Activated T-helper 17 cell treated with anti-CD3 and anti-CD28 coated beads, Interleukin-2, amount 50 U/mL, for 72 hours (primary cell): Measurements from ENCODE around the gene MS4A4E. TPM values are rescaled to one million over a fixed set of nuclear protein-coding genes. Genes with fewer than 3 reads are reported as not detected.
"Not testable (repeated sequence)": the region's sequence is repeated elsewhere in the genome, so short reads cannot be mapped to it uniquely, and the experiment has no call there.

ENCODE experiments used
- ATAC-seq: fragments of 150-1000 bp; cut with Tn5 transposase; replicated peaks from 2 replicates; pipeline ENCODE4 v1.10.0; 2021; ENCODE audit warnings: mild to moderate bottlenecking, moderate library complexity
- H3K27ac Mint-ChIP-seq: one replicate; pipeline ENCODE4 v1.8.0; 2022; ENCODE audit warnings: mixed read lengths
- H3K27me3 Mint-ChIP-seq: one replicate; pipeline ENCODE4 v1.8.0; 2022; ENCODE audit warnings: mixed read lengths
- H3K36me3 Mint-ChIP-seq: one replicate; pipeline ENCODE4 v1.8.0; 2022; ENCODE audit warnings: low read depth, mild to moderate bottlenecking, mixed read lengths
- H3K4me1 Mint-ChIP-seq: one replicate; pipeline ENCODE4 v1.8.0; 2022; ENCODE audit warnings: mixed read lengths
- H3K4me3 Mint-ChIP-seq: one replicate; pipeline ENCODE4 v1.8.0; 2022; ENCODE audit warnings: mild to moderate bottlenecking, mixed read lengths
- H3K9me3 Mint-ChIP-seq: one replicate; pipeline ENCODE4 v1.8.0; 2022; ENCODE audit warnings: mixed read lengths
- total RNA-seq, 2 donors: library from RNA; stranded (reverse); gene quantifications; one replicate each; pipeline ENCODE4 v1.2.3, GENCODE V29; 2022

The MS4A4E gene
- total RNA-seq, 2 donors from 2014 or later = not detected

DNA sequence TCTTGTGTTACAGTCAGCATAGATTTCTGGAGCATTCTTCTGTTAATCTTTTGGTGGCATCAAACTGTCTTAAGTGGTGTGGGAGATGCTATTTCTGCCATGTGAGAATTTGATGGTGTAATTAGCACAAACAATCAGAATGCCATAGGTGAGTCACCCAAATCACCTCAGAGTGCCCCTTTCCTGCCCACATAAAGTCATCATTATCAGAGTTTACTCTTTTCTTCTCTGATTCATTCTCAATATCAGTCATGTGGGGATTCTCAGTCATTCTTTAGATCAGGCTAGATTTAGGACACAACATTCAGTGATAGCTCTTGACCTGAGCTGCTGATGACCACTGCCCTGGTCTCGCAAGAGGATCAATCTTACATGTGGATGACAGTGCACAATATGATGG, 36.3 kb downstream of the MS4A4E start:
- no peak overlapping the region for H3K27ac Mint-ChIP-seq
- peak; percentile 88 for ATAC-seq
- H3K4me1 Mint-ChIP-seq = no peaks in the 10 kb centered on the region
- H3K27me3 Mint-ChIP-seq = peaks cover 19% of the 10 kb centered on the region
- H3K4me3 Mint-ChIP-seq = no peak overlapping the region
- H3K36me3 Mint-ChIP-seq = no peaks in the 10 kb centered on the region
- H3K9me3 Mint-ChIP-seq = no peaks in the 10 kb centered on the region

DNA sequence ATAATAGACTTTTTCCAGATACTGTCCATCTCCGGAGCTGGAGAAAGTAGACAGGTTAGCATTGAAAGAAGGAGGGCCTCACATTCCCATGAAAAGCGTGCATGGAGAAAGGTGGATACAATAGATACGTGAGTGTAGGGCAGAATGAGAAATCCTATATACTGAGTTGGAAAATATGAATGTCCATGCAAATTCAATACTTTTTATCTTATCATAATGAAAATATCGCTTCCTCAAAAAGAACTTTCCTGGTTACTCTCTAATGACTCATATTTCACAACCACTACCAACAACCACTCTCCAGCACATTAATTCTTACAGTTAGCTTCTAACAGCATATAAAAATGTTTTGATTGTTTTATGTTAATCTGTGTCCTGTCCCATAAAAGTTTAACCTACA, 38.0 kb downstream of the MS4A4E start:
- Mint-ChIP-seq H3K36me3 (no peaks in the 10 kb centered on the region), H3K27ac (no peak overlapping the region), H3K4me3 (no peak overlapping the region), H3K4me1 (no peaks in the 10 kb centered on the region), H3K9me3 (no peaks in the 10 kb centered on the region), H3K27me3 (peaks cover 16% of the 10 kb centered on the region)
- ATAC-seq = peak; percentile 34

DNA sequence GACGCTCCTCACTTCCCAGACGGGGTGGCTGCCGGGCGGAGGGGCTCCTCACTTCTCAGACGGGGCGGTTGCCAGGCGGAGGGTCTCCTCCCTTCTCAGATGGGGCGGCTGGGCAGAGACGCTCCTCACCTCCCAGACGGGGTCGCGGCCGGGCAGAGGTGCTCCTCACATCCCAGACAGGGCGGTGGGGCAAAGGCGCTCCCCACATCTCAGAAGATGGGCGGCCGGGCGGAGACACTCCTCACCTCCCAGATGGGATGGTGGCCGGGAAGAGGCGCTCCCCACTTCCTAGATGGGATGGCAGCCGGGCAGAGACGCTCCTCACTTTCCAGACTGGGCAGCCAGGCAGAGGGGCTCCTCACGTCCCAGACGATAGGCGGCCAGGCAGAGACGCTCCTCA, 41.6 kb downstream of the MS4A4E start:
- not testable (repeated sequence) for H3K4me3 Mint-ChIP-seq, H3K4me1 Mint-ChIP-seq, H3K9me3 Mint-ChIP-seq, H3K27ac Mint-ChIP-seq, H3K36me3 Mint-ChIP-seq, ATAC-seq
- peaks cover 16% of the 10 kb centered on the region for H3K27me3 Mint-ChIP-seq

DNA sequence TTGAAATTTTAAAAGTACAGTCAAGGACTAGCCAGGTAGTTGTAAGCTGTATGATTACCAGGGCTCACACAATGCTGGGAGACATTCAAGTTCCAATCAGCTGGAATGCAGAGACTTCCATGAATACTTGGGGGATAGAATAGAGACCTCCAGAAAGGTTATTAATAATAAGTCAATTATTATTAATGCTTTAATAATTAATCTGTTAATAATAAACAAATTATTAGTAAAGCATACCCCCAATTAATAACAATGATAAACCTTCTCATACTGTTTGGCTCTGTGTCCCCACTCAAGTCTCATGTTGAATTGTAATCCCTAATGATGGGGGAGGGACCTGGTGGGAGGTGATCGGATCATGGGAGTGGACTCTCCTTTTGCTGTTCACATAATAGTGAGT, 45.5 kb downstream of the MS4A4E start:
- Mint-ChIP-seq H3K9me3 (no peaks in the 10 kb centered on the region), H3K27me3 (peaks cover 22% of the 10 kb centered on the region)

DNA sequence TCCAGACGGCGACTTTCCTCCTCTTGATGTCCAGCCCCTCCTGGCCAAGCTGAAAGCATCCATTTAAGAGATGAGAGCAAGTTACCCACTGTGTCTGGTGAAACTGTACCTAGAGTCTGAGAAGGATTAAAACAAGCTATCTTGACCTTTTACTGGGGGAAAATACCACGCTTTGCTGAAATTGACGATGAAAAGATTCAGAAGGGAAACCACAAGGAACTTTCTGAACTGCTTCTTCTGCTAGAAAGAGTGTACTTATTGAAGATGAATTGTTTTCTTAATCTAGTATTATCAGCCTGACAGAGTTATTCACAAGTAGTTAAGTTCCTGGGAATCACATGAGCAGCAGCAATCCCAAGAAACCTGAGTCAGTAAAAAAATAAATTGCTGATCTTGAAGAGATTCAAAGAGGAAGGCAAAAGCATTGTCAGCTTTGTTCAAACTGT, 47.0 kb downstream of the MS4A4E start:
- Mint-ChIP-seq H3K4me1 (no peaks in the 10 kb centered on the region), H3K27me3 (peaks cover 22% of the 10 kb centered on the region), H3K4me3 (no peak overlapping the region), H3K27ac (no peak overlapping the region), H3K9me3 (no peaks in the 10 kb centered on the region), H3K36me3 (no peaks in the 10 kb centered on the region)
- ATAC-seq = peak; percentile 23

More for the DNA sequence above, 45.5 kb downstream of the MS4A4E start:
- H3K4me3 Mint-ChIP-seq = no peak overlapping the region
- H3K4me1 Mint-ChIP-seq = no peaks in the 10 kb centered on the region
- no peak for ATAC-seq
- H3K27ac Mint-ChIP-seq = no peak overlapping the region
- H3K36me3 Mint-ChIP-seq = no peaks in the 10 kb centered on the region

DNA sequence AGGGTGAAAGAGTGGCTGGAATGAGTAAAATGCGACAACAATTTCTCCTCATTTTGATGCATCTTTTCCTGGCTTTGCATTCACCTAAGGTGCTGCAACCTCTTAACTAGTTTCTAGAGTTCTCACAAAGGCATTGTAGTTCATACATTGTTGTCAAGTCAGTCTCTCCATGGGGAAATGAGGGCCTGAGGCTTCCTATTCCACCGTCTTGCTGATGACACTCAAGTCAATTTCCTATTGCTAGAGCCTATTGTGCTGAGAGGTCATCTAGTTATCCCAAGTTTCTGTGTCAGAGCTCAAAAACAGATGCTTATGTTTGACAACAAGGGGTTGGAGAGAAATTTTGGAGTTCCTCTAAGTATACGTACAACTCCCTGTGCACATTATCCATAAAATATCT, 48.4 kb downstream of the MS4A4E start:
- H3K27me3 Mint-ChIP-seq = peaks cover 22% of the 10 kb centered on the region
- H3K4me1 Mint-ChIP-seq = no peaks in the 10 kb centered on the region
- ATAC-seq = no peak
- no peaks in the 10 kb centered on the region for H3K9me3 Mint-ChIP-seq
- no peak overlapping the region for H3K4me3 Mint-ChIP-seq
- no peaks in the 10 kb centered on the region for H3K36me3 Mint-ChIP-seq
- H3K27ac Mint-ChIP-seq = no peak overlapping the region

DNA sequence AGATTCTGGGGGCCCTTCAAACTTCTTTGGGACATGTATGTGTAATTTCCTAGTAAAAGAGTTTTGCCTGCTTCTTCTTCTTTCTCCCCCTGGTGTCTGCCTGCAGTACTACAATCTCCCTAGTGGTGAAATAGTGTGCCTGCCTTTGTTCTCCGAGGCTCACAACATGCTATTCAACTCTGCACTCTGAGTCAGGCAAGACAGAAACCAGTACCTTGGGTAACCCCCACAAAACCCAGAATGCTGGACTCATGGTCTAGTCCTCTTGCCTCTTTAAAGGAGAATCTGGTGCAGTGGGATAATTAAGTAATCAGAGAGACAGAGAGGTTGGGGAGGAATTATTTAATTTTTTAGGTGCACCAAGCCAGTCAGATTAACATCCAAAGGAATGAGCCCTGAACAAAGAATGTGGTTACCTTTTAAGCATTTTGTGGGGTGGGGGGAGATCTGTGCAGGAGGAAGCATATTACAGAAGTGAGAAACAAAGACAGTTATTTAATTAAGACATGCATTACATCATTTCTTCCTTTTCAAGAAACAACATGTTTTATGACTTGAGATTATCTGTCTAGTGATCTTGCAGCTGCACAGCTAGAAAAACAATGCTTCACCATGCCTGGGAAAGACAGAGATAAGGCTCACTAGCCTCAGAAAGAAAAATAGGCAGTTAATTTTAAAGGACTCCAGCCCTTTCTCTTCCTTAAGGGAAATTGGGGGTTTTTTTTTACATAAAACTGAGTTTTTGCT, 49.1 kb downstream of the MS4A4E start:
- H3K36me3 Mint-ChIP-seq = no peaks in the 10 kb centered on the region
- peaks cover 22% of the 10 kb centered on the region for H3K27me3 Mint-ChIP-seq
- peak; percentile 99 for ATAC-seq
- H3K4me3 Mint-ChIP-seq = no peak overlapping the region
- H3K4me1 Mint-ChIP-seq = no peaks in the 10 kb centered on the region
- no peaks in the 10 kb centered on the region for H3K9me3 Mint-ChIP-seq
- no peak overlapping the region for H3K27ac Mint-ChIP-seq

DNA sequence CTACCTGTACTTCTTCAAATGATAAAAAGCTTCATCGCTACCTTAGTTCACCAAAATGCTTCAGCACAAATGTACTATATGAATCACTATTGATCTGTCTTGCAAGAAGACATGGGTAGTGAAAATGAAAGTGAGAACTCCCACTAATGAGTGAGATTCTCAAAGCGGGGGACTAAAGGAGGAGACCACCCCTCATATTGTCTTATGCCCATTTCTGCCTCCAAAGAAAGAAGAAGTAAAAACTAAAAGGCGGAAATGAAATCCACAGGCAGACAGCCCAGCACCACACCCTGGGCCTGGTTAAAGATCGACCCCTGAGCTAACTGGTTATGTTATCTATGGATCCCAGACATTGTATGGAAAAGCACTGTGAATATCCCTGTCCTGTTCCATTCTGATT, 50.4 kb downstream of the MS4A4E start:
- not testable (repeated sequence) for H3K27ac Mint-ChIP-seq, H3K36me3 Mint-ChIP-seq, H3K4me3 Mint-ChIP-seq, ATAC-seq, H3K4me1 Mint-ChIP-seq, H3K9me3 Mint-ChIP-seq
- peaks cover 11% of the 10 kb centered on the region for H3K27me3 Mint-ChIP-seq

DNA sequence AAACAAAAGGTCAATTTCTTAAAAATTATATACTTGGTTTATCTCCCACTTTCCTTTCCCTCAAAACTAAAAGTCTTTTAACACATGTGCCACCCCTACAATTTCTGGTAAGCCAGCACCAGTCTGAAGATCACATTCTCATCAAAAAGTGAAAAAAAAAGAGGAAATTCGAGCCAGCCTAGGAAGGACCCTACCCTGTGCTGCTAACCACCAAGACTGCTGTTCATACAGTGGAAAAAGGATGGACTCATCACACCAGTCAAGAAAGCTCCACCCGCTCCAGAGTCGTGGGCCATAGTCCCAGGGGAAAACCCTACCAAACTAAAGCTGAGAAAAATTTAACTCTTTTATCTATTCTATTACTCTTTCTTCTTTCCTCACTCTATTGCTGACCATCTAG, 54.5 kb downstream of the MS4A4E start:
- not testable (repeated sequence) for H3K36me3 Mint-ChIP-seq, H3K4me1 Mint-ChIP-seq, ATAC-seq, H3K9me3 Mint-ChIP-seq, H3K4me3 Mint-ChIP-seq, H3K27ac Mint-ChIP-seq
- H3K27me3 Mint-ChIP-seq = peaks cover 13% of the 10 kb centered on the region

DNA sequence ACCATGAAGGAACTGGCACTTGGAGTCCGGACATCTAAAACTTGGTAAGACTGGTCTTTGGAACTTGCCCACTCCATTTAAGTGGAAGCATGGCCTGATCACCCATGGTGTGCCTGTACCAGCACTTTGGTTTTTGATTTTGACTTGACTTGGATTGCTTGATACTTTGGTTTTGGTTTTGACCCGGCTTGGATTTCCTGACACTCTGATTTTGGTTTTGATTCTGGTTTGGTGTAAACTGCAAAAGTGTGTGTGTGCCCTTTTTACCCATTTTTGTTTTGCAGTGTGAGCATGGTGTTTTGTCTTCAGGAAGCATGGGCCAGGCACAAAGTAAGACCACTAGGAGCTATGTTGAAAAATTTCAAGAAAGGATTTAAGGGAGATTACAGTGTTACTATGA, 56.8 kb downstream of the MS4A4E start:
- ATAC-seq, H3K27ac Mint-ChIP-seq, H3K4me3 Mint-ChIP-seq, H3K36me3 Mint-ChIP-seq, H3K9me3 Mint-ChIP-seq, H3K4me1 Mint-ChIP-seq: not testable (repeated sequence)
- peaks cover 24% of the 10 kb centered on the region for H3K27me3 Mint-ChIP-seq

DNA sequence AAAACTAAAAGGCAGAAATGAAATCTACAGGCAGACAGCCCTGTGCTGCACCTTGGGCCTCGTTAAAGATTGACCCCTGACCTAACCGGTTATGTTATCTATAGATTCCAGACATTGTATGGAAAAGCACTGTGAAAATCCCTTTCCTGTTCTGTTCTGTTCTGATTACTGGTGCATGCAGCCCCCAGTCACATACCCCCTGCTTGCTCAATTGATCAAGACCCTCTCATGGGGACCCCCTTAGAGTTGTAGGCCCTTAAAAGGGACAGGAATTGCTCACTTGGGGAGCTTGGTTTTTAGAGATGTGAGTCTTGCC, 57.5 kb downstream of the MS4A4E start:
- H3K4me1 Mint-ChIP-seq, ATAC-seq, H3K9me3 Mint-ChIP-seq, H3K36me3 Mint-ChIP-seq, H3K27ac Mint-ChIP-seq, H3K4me3 Mint-ChIP-seq: not testable (repeated sequence)
- peaks cover 24% of the 10 kb centered on the region for H3K27me3 Mint-ChIP-seq

DNA sequence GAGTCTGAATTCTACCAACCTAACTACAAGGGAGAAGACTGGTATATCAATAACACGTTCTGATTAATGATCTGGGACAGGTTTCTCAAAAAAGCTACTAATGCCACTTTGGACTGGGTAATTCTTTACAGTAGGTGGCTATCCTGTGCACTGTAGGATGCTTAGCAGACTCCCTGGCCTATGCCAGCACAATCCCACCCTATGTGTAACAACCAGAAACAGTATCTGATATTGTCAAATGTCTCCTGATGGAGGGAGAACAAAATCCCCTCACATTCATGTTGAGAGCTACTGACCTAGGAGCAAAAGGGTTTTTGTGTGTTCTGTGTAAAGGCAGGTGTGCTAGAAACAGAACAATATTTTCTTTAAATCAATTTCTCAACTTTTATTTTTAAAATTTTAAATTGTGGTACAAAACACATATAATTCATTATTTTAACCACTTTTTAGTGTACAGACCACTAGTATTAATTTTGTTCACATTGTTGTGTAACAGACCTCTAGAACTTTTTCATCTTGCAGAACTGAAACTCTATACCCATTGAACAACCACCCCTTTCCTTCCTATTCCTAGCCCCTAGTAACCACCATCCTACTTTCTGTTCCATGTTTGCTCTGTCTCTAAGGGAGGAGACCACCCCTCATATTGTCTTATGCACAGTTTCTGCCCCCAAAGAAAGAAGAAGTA, 58.0 kb downstream of the MS4A4E start:
- Mint-ChIP-seq H3K27ac (no peak overlapping the region), H3K27me3 (peaks cover 24% of the 10 kb centered on the region), H3K4me3 (no peak overlapping the region), H3K36me3 (no peaks in the 10 kb centered on the region), H3K9me3 (peaks cover 6% of the 10 kb centered on the region), H3K4me1 (no peaks in the 10 kb centered on the region)
- no peak for ATAC-seq

DNA sequence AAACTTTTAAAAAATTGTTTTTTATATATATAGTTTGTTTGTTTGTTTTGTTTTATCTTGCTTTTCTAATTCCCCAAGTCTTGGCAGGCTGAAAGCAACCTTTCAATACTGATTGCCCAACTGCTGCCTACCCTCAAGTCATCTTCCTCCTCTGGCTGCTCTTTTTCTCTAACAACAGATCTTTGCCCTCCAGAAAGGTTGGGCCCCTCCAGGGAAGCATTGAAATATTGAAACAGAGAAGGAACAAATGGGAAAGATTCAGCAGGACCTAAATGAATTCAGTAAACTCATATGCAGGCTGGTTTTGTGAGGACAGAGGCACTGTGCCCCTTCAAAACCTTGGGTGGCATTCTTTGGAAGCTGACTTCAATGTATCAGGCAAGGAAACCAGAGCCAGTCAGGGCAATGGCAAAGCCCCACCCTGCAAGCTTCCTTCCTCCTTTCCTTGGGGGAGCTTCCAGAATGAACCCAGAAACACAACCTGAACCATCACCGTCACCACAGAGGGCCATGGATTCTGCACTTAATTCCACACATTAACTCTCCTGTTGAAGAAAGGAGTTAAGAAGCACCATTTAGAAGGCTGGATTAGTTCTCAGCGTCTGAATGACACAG, 59.2 kb downstream of the MS4A4E start:
- Mint-ChIP-seq H3K27me3 (peaks cover 28% of the 10 kb centered on the region), H3K9me3 (peaks cover 6% of the 10 kb centered on the region), H3K4me1 (no peaks in the 10 kb centered on the region), H3K36me3 (no peaks in the 10 kb centered on the region), H3K27ac (no peak overlapping the region), H3K4me3 (no peak overlapping the region)
- ATAC-seq = no peak

DNA sequence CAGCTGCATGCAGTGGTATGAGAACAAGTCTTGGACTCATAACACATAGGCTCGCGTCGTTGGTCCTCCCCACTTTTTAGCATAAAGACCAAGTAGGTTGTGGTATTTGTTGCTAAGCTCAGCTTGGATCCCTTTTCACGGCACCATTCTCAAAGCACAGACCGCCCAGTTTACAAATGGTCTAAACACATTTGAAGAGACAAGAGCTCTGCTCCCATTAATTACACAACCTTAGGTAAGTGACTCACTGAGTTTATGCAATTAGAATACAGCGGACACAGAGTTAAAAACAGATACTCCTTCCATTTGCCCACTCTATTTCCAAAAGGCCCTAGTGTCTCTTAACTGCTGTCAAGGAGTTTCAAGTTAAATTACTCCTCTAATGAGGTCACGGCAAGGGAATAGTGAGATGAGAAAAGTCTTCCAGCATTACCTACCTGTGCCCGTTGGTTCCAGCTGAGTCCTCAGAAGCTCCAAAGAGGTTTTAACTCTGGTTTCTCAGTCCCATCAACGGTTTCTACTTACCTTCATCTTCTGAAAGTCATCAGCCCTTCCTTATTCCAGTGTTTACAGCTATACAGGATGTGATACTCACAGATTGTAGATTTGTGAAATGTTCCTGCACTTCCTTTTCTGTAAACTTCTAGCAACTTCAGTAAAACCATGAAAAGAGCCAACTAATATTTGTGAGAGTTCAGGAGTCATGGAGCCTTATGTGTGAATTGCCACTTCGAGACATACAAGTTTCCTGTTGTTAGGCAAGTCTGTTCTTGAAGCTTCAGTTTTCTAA, 60.2 kb downstream of the MS4A4E start, which contains the start of gene MS4A6A:
TSS of gene MS4A6A (minus strand) at position 543 of the 790 bp plus-strand sequence. CDS start 1,356 bp downstream, outside the sequence.
- H3K4me1 Mint-ChIP-seq = no peaks in the 10 kb centered on the region
- H3K36me3 Mint-ChIP-seq = no peaks in the 10 kb centered on the region
- H3K4me3 Mint-ChIP-seq = no peak within 1 kb of the TSS
- ATAC-seq = no peak
- no peak within 1 kb of the TSS for H3K27ac Mint-ChIP-seq
- H3K9me3 Mint-ChIP-seq = peaks cover 6% of the 10 kb centered on the region
- H3K27me3 Mint-ChIP-seq = peaks cover 28% of the 10 kb centered on the region
